ENCODE measurements around the gene MYO16. TPM values are rescaled to one million over a fixed set of nuclear protein-coding genes. Genes with fewer than 3 reads are reported as not detected.

MYO16 gene
- total RNA-seq, 1 experiment from 2014 or later = 0.19 TPM

DNA sequence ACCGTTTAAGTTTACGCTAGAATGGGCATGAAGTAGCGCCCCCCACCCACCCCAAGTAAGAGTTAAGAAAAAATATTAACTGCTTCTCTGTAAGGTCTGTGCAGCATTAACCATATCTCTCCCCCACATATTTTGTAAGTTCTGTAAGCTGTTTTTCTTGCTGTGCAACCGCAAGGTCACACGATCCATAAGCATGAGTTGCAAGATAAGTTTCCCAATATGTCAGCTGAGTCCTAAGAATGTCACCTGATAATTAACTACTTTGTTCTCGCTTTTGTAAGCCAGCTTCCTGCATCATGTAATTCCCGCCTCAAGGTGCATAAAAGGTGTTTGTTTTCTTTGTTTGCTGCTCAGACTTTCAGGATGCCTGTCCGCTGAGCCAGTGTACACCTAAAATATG is 187.0 kb downstream of the MYO16 start:
- intact Hi-C loops (cut with micrococcal nuclease; ENCODE audit: unreplicated experiment) = loop anchor here (10.0 kb wide), 1 partner anchor 78 kb away; no protein-coding TSS in a partner anchor

DNA sequence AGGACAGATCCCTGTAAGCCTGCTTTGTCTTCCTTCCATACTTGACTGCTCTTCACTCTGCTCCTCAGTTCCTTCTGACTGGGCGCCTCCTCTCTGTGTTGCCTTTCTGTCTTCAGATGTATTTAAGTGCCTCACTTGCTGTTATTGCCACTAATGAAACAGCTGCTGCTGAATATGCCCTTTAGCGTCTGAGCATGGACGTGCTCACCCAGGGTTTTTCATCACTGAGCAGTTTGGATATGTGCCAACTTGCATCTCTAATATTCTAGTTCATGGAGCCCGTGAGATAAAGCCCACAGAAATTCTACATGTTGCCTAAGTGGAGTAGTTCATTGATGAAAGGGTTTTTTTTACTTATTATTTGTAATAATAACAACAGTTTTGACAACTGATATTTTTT is 198.2 kb downstream of the MYO16 start:
- intact Hi-C loops (cut with micrococcal nuclease; ENCODE audit: unreplicated experiment) = no loop called here
- no TSS peak for BruUV-seq (replicated peaks)
- no peak for DNase-seq
- TF ChIP-seq, protein P1, sequence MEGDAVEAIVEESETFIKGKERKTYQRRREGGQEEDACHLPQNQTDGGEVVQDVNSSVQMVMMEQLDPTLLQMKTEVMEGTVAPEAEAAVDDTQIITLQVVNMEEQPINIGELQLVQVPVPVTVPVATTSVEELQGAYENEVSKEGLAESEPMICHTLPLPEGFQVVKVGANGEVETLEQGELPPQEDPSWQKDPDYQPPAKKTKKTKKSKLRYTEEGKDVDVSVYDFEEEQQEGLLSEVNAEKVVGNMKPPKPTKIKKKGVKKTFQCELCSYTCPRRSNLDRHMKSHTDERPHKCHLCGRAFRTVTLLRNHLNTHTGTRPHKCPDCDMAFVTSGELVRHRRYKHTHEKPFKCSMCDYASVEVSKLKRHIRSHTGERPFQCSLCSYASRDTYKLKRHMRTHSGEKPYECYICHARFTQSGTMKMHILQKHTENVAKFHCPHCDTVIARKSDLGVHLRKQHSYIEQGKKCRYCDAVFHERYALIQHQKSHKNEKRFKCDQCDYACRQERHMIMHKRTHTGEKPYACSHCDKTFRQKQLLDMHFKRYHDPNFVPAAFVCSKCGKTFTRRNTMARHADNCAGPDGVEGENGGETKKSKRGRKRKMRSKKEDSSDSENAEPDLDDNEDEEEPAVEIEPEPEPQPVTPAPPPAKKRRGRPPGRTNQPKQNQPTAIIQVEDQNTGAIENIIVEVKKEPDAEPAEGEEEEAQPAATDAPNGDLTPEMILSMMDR (IDR thresholded peaks at IDR 0.05; ENCODE audit: unreplicated experiment) = no peak
- Mint-ChIP-seq H3K27me3 (ENCODE audit: unreplicated experiment) (no peaks in the 10 kb centered on the region), H3K27ac (ENCODE audit: unreplicated experiment) (no peak overlapping the region), H3K4me1 (ENCODE audit: low read depth, unreplicated experiment) (peaks cover 8% of the 10 kb centered on the region), H3K36me3 (ENCODE audit: insufficient read depth, unreplicated experiment) (no peaks in the 10 kb centered on the region), H3K4me3 (ENCODE audit: low read depth, unreplicated experiment) (no peak overlapping the region), H3K9me3 (ENCODE audit: low read depth, unreplicated experiment) (no peaks in the 10 kb centered on the region)
- CTCF ChIA-PET = no interaction called here

More for the DNA sequence above, 187.0 kb downstream of the MYO16 start:
- H3K27ac Mint-ChIP-seq (ENCODE audit: unreplicated experiment) = no peak overlapping the region
- peaks cover 36% of the 10 kb centered on the region for H3K4me1 Mint-ChIP-seq (ENCODE audit: low read depth, unreplicated experiment)
- CTCF ChIA-PET = interaction anchor here (0.6 kb wide), 1 partner anchor 613 kb away, joined by 5 read pairs; no protein-coding TSS in a partner anchor
- peaks cover 6% of the 10 kb centered on the region for H3K36me3 Mint-ChIP-seq (ENCODE audit: insufficient read depth, unreplicated experiment)
- TF ChIP-seq, protein P1 (IDR thresholded peaks at IDR 0.05; ENCODE audit: unreplicated experiment) = no peak
- H3K4me3 Mint-ChIP-seq (ENCODE audit: low read depth, unreplicated experiment) = no peak overlapping the region
- peak; percentile 23 for DNase-seq
- peaks cover 2% of the 10 kb centered on the region for H3K9me3 Mint-ChIP-seq (ENCODE audit: low read depth, unreplicated experiment)
- no TSS peak for BruUV-seq (replicated peaks)
- no peaks in the 10 kb centered on the region for H3K27me3 Mint-ChIP-seq (ENCODE audit: unreplicated experiment)

DNA sequence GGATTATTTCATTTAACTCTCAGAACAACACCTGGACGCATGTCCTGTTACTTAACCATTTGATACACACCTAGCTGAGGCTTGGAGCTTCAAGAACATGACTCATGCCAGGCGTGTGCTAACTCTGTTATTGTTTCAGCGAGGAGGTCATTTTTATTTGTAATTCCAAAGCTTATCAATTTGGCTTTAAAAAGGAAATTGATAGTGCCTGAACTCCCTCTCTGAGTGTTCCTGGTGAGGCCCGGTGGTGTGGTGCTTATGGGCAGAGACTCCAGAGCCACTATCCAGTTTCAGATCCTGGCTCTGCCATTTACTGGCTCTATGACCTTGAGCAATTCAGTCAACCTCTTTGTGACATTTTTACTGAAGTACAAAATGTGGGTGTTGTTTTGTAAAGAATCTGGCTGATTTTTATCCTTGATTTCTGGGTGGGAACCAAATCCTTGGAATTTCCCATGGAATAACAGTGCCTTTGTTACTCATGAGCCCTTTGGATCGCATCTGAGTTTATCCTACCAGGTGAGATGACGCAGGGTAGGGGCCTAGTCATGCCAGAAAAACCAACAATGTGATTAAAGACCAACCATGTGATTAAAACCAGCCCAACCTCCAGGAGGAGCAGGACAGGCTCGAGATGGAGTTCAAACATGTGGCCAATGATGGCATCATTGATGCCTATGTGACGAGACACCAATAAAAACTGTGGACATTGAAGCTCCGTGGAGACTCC is 198.8 kb downstream of the MYO16 start:
- no peaks in the 10 kb centered on the region for H3K36me3 Mint-ChIP-seq (ENCODE audit: insufficient read depth, unreplicated experiment)
- no peak for DNase-seq
- H3K4me1 Mint-ChIP-seq (ENCODE audit: low read depth, unreplicated experiment) = peaks cover 8% of the 10 kb centered on the region
- H3K4me3 Mint-ChIP-seq (ENCODE audit: low read depth, unreplicated experiment) = no peak overlapping the region
- TF ChIP-seq, protein P1 (IDR thresholded peaks at IDR 0.05; ENCODE audit: unreplicated experiment) = no peak
- BruUV-seq (replicated peaks) = no TSS peak
- H3K27ac Mint-ChIP-seq (ENCODE audit: unreplicated experiment) = no peak overlapping the region
- CTCF ChIA-PET = no interaction called here
- H3K27me3 Mint-ChIP-seq (ENCODE audit: unreplicated experiment) = no peaks in the 10 kb centered on the region
- no peaks in the 10 kb centered on the region for H3K9me3 Mint-ChIP-seq (ENCODE audit: low read depth, unreplicated experiment)
- intact Hi-C loops (cut with micrococcal nuclease; ENCODE audit: unreplicated experiment) = no loop called here

- Mint-ChIP-seq H3K4me3 (ENCODE audit: low read depth, unreplicated experiment) (no peak overlapping the region), H3K27me3 (ENCODE audit: unreplicated experiment) (no peaks in the 10 kb centered on the region), H3K27ac (ENCODE audit: unreplicated experiment) (no peak overlapping the region), H3K9me3 (ENCODE audit: low read depth, unreplicated experiment) (no peaks in the 10 kb centered on the region), H3K36me3 (ENCODE audit: insufficient read depth, unreplicated experiment) (no peaks in the 10 kb centered on the region), H3K4me1 (ENCODE audit: low read depth, unreplicated experiment) (peaks cover 8% of the 10 kb centered on the region)
- DNase-seq = no peak
- CTCF ChIA-PET = no interaction called here
- intact Hi-C loops (cut with micrococcal nuclease; ENCODE audit: unreplicated experiment) = no loop called here
- BruUV-seq (replicated peaks) = no TSS peak
- TF ChIP-seq, protein P1 (IDR thresholded peaks at IDR 0.05; ENCODE audit: unreplicated experiment) = no peak
Observed at GRCh38 chr13:108830916-108831315, 201.5 kb downstream of the MYO16 start.
